Measurements from ENCODE around the gene TMEM129. TPM values are rescaled to one million over a fixed set of nuclear protein-coding genes. Genes with fewer than 3 reads are reported as not detected.
A peak's percentile ranks its signal among the peaks of the same experiment; 100 is the strongest.

TMEM129 gene
- total and polyA plus RNA-seq, 10 of the 15 experiments (the other 5 are each of a cell fraction or from before 2014, with no cell fraction given), result 0.19 to 24.9 (median 13.2) TPM

DNA sequence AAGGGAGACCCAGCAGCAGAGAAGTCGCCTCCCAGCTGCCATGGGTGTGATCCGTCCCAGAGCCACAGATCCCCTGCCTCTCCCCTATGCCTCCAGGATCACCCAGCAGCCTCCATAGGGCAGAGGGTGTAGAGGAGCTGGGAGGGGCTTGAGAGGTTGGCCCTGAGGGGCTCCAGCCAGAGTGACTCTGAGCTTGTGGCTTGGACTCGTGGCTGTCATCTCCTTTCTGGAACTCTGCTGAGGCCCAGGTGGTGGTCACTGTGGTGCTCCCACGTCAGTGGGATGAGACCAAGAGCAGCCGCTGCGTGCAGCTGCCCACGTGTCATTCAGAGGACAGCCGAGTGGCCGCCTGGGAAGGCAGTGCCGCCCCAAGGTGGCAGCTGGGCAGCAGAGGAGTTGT is 4.4 kb upstream of the TMEM129 start (continued):
- TF ChIP-seq, protein P1, sequence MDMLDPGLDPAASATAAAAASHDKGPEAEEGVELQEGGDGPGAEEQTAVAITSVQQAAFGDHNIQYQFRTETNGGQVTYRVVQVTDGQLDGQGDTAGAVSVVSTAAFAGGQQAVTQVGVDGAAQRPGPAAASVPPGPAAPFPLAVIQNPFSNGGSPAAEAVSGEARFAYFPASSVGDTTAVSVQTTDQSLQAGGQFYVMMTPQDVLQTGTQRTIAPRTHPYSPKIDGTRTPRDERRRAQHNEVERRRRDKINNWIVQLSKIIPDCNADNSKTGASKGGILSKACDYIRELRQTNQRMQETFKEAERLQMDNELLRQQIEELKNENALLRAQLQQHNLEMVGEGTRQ (IDR thresholded peaks at IDR 0.05; ENCODE audit: borderline replicate concordance, low read depth, low read length), result no peak
- TF ChIP-seq KAT2A (conservative IDR thresholded peaks at IDR 0.05; ENCODE audit: control insufficient read depth, low read depth, low read length) (no peak), EP300 (IDR thresholded peaks at IDR 0.05; ENCODE audit: borderline replicate concordance in 1 of 2, control insufficient read depth in 1 of 2, low read depth in 2 of 2, low read length in 2 of 2) (no peak), RELA (IDR thresholded peaks at IDR 0.05; ENCODE audit: borderline replicate concordance, partially characterized antibody) (no peak), ZNF274 (IDR thresholded peaks at IDR 0.05; ENCODE audit: insufficient read depth, insufficient read length) (no peak)

DNA sequence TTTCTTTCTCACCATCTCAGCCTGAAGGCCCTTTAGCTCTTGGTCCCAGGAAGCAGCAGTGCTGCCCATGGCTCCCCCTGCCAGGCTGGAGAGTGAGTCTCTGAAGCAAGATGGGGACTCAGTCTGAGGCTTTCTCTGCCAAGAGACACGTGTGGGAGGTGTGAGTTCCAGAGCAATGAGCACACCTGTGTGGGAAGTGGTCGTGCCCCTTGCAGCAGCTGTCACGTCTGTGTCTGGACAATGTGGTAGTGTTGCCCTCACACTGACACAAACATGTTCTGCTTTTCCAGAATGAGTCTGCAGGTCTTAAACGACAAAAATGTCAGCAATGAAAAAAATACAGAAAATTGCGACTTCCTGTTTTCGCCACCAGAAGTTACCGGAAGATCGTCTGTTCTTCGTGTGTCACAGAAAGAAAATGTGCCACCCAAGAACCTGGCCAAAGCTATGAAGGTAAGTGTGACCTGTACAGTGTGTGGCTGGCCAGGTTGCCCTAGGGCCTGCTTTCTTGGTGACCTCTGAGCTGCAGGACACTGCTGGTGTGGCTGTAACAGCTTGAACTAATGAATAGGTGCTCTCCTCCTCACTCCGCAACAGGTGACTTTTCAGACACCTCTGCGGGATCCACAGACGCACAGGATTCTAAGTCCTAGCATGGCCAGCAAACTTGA is 2.1 kb upstream of the TMEM129 start:
- 31% methylated on average over 12 of the region's 12 CpGs for WGBS (ENCODE audit: insufficient coverage, insufficient replicate concordance, low lambda C conversion rate, missing lambda C conversion rate)
- CTCF ChIA-PET, result interaction anchor here (0.7 to 15.5 kb wide), 9 partner anchors 9 to 367 kb away, joined by 3 to 317 read pairs (median 6); partner anchors contain the start of gene SLBP
- in situ Hi-C loops (cut with MboI) (no loop called here), intact Hi-C loops (cut with micrococcal nuclease; ENCODE audit: unreplicated experiment) (no loop called here)
- DNase-seq (ENCODE audit: low read depth, low spot score) (no peak), ATAC-seq (peak; percentile 4), FAIRE-seq (peak; percentile 88)
- H3K4me2 ChIP-seq (ENCODE audit: control insufficient read depth, insufficient read depth), result peak overlapping the region; percentile 99
- H2AFZ ChIP-seq (ENCODE audit: control insufficient read depth, low read depth, low read length), result peak overlapping the region; percentile 83
- peak overlapping the region; percentile 91 for H3K9ac ChIP-seq (ENCODE audit: control insufficient read depth, insufficient read depth, low read length)
- peaks cover 18 to 28% of the 10 kb centered on the region in 2 experiments; a peak in 3 of 4 replicates for H3K36me3 ChIP-seq (ENCODE audit: control insufficient read depth in 2 of 2, insufficient read depth in 2 of 2, low read length in 1 of 2)
- no peaks in the 10 kb centered on the region for H3K9me3 ChIP-seq (replicated peaks; ENCODE audit: control insufficient read depth, insufficient read depth, low read length)
- RAD21 ChIA-PET (ENCODE audit: unreplicated experiment), result interaction anchor here (1.3 to 4.9 kb wide), 4 partner anchors 9 to 30 kb away, joined by 3 to 77 read pairs (median 5); partner anchors contain the start of gene SLBP
- peaks cover 66% of the 10 kb centered on the region for H3K79me2 ChIP-seq (ENCODE audit: control insufficient read depth, insufficient read depth, low read length)
- SMC1A ChIA-PET (ENCODE audit: uncharacterized antibody, unreplicated experiment), result interaction anchor here (1.2 to 11.0 kb wide), 5 partner anchors 9 to 30 kb away, joined by 3 to 132 read pairs (median 4); partner anchors contain the start of gene SLBP
- H3K4me1 ChIP-seq (ENCODE audit: control insufficient read depth, insufficient read depth, low read length), result peaks cover 27% of the 10 kb centered on the region
- peak overlapping the region; percentile 94 for H3K4me3 ChIP-seq
- peaks cover 4% of the 10 kb centered on the region for H4K20me1 ChIP-seq (ENCODE audit: control insufficient read depth, insufficient read depth)
- BruUV-seq (replicated peaks), result TSS peak; percentile 29
- no peaks in the 10 kb centered on the region for H3K27me3 ChIP-seq (replicated peaks in 1 of 2; ENCODE audit: control insufficient read depth in 2 of 2, insufficient read depth in 2 of 2, low read length in 1 of 2)
- H3K27ac ChIP-seq (ENCODE audit: control insufficient read depth, insufficient read depth), result peak overlapping the region; percentile 81
- POLR2A ChIA-PET, result interaction anchor here (0.6 to 3.8 kb wide), 5 partner anchors 11 to 442 kb away, joined by 3 to 34 read pairs (median 7); partner anchors contain the start of gene SLBP
- TF ChIP-seq, protein P2, sequence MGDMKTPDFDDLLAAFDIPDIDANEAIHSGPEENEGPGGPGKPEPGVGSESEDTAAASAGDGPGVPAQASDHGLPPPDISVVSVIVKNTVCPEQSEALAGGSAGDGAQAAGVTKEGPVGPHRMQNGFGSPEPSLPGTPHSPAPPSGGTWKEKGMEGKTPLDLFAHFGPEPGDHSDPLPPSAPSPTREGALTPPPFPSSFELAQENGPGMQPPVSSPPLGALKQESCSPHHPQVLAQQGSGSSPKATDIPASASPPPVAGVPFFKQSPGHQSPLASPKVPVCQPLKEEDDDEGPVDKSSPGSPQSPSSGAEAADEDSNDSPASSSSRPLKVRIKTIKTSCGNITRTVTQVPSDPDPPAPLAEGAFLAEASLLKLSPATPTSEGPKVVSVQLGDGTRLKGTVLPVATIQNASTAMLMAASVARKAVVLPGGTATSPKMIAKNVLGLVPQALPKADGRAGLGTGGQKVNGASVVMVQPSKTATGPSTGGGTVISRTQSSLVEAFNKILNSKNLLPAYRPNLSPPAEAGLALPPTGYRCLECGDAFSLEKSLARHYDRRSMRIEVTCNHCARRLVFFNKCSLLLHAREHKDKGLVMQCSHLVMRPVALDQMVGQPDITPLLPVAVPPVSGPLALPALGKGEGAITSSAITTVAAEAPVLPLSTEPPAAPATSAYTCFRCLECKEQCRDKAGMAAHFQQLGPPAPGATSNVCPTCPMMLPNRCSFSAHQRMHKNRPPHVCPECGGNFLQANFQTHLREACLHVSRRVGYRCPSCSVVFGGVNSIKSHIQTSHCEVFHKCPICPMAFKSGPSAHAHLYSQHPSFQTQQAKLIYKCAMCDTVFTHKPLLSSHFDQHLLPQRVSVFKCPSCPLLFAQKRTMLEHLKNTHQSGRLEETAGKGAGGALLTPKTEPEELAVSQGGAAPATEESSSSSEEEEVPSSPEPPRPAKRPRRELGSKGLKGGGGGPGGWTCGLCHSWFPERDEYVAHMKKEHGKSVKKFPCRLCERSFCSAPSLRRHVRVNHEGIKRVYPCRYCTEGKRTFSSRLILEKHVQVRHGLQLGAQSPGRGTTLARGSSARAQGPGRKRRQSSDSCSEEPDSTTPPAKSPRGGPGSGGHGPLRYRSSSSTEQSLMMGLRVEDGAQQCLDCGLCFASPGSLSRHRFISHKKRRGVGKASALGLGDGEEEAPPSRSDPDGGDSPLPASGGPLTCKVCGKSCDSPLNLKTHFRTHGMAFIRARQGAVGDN (IDR thresholded peaks at IDR 0.05), result peak; percentile 45; the same call in 1 of the 2 replicates
- TF ChIP-seq NR2F1 (conservative IDR thresholded peaks at IDR 0.05) (peak; percentile 41), FOXK2 (IDR thresholded peaks at IDR 0.05) (peak; percentile 58), PAX5 (IDR thresholded peaks at IDR 0.05; ENCODE audit: borderline replicate concordance, low read depth, low read length) (peak; percentile 29; the same call in 1 of the 2 replicates), RUNX3 (IDR thresholded peaks at IDR 0.05; ENCODE audit: low read length) (peak; percentile 37; the same call in 1 of the 2 replicates)
- TF ChIP-seq, protein P3, sequence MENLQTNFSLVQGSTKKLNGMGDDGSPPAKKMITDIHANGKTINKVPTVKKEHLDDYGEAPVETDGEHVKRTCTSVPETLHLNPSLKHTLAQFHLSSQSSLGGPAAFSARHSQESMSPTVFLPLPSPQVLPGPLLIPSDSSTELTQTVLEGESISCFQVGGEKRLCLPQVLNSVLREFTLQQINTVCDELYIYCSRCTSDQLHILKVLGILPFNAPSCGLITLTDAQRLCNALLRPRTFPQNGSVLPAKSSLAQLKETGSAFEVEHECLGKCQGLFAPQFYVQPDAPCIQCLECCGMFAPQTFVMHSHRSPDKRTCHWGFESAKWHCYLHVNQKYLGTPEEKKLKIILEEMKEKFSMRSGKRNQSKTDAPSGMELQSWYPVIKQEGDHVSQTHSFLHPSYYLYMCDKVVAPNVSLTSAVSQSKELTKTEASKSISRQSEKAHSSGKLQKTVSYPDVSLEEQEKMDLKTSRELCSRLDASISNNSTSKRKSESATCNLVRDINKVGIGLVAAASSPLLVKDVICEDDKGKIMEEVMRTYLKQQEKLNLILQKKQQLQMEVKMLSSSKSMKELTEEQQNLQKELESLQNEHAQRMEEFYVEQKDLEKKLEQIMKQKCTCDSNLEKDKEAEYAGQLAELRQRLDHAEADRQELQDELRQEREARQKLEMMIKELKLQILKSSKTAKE (IDR thresholded peaks at IDR 0.05; ENCODE audit: low read depth, poor library complexity, severe bottlenecking), result peak; percentile 24

All from GM12878 (cell line).